H7 (cell line): ENCODE data around the gene PTPN4. TPM values are rescaled to one million over a fixed set of nuclear protein-coding genes. Genes with fewer than 3 reads are reported as not detected.

ENCODE experiments used
- DNase-seq: peaks from one replicate; pipeline ENCODE4 v3.0.0; 2012
- H3K27me3 ChIP-seq: 2 replicates; pipeline ENCODE4 v1.6.0; 2011; ENCODE audit warnings: mild to moderate bottlenecking, low read length; ENCODE audit not compliant: control insufficient read depth, insufficient read depth
- H3K36me3 ChIP-seq: replicated peaks from 2 replicates; pipeline ENCODE4 v1.5.1; 2011; ENCODE audit warnings: low read length; ENCODE audit not compliant: control insufficient read depth, insufficient read depth
- H3K4me3 ChIP-seq: 2 replicates; pipeline ENCODE4 v1.5.1; 2011; ENCODE audit warnings: low read depth, mild to moderate bottlenecking, control low read depth, low read length, moderate library complexity; ENCODE audit not compliant: insufficient read depth
- total RNA-seq: library from RNA; depleted of rRNA; stranded (reverse); fragments of >200 nt; shearing (Covaris generic); gene quantifications from 2 replicates; pipeline ENCODE4 v1.2.3, GENCODE V29; 2014

The PTPN4 gene
- total RNA-seq, 1 experiment from 2014 or later: 39.4 TPM

DNA sequence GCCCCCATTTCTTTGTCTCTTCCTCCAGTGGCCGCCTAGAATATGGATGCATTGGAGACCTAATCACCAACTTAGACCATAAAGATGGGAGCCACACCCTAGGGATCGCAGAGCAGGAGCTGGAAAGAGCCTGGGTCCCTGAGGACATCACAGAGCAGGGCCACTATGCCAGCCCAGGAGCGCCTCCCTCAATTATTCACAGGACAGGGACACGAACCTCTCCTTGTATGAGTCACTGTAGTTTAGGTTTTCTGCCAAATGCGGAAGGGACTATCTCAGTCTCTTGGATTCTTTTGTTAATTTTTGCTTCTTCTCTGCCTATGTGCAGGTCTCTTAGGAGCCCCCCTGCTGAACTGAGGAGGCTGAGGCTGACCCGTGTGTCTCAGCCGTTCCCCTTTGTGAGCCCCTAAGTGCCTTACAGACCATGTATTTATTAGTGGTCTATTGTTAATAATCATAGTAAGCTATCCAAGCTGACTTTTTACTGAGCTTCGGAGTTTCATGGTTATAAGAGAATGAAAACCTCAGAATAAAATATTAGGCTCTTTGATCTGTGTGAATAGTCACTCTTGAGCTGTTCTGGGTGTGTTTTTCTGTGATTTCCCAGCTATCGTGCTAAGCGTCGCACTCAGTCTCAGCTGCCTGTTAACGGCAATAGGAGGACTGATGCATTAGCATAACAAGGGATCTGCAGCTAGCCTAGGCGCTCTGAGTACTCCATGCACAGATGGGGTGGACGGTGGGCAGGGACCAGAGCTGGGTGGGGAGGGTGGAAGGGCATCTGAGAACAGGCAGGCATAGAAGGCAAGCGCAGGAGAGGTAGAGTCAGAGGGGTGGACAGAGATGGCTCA lies 12.7 kb upstream of the PTPN4 start:
- Histone ChIP-seq H3K4me3 (no peak overlapping the region), H3K27me3 (peaks cover 1% of the 10 kb centered on the region; the same call in 1 of the 2 replicates), H3K36me3 (no peaks in the 10 kb centered on the region)
- no peak for DNase-seq

DNA sequence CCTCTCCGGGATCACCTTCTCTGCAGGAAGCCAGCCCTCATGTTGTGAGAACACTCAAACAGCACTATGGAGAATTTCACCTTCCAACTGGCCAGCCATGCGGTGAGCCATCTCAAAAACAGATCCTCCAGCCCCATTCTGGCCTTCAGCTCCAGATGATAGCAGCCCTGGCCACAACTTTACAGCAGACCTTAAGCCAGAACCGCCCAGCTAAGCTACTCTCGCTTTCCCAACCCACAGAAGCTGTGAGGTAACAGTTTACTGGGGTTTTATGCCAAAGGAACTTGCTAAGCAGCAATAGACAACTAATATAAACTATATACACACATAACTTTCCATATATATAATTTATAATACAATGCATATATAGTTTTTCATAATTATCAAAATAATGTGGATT lies 11.6 kb upstream of the PTPN4 start:
- peaks cover 1% of the 10 kb centered on the region; the same call in 1 of the 2 replicates for H3K27me3 ChIP-seq
- DNase-seq: no peak
- H3K36me3 ChIP-seq: no peaks in the 10 kb centered on the region
- H3K4me3 ChIP-seq: no peak overlapping the region

DNA sequence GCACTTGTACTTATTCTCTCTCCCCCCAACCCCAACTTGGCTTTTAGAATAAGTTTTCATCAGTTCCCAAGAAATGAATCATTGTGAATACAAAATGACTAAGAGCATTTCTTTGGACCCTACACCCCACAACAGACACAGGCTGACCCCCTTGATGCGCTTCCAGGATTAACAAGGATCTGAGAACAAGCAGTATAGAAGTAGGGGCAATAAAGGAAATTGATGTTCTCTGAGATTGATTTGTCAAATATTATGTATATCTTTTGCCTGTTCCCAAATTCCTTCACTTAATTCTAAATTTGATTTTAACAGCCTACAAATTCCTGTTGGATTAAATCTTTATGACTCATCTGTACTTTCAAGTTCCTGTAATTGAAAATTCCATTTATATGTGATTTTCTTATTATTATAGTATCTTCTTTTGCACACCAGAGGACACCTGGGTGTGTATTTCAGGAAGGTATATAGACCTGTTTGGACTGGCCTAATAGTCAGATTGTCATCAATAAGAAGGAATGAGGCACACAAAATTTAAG lies 10.2 kb upstream of the PTPN4 start:
- Histone ChIP-seq H3K27me3 (peaks cover 1% of the 10 kb centered on the region; the same call in 1 of the 2 replicates), H3K4me3 (no peak overlapping the region), H3K36me3 (no peaks in the 10 kb centered on the region)
- no peak for DNase-seq

DNA sequence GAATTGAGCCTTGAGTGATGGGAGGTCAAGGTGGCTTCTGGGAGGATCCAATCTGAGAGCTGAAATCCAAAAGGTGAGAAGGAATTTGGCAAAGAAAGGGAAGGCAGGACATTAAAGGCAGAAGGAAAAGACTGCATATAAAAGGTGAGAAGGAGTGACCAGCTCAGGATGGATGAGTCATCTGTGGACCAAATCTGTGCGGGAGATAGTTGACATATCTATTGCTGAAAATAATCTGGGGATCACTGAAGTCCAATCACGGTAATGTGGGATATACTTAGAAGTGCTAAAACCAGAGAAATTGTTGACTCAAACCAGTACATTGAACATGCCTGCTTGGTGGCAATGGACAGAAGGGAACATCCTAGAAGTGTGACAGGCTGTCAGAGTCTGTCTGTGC lies 8.0 kb upstream of the PTPN4 start:
- Histone ChIP-seq H3K4me3 (no peak overlapping the region), H3K36me3 (no peaks in the 10 kb centered on the region), H3K27me3 (no peaks in the 10 kb centered on the region)
- DNase-seq: no peak

DNA sequence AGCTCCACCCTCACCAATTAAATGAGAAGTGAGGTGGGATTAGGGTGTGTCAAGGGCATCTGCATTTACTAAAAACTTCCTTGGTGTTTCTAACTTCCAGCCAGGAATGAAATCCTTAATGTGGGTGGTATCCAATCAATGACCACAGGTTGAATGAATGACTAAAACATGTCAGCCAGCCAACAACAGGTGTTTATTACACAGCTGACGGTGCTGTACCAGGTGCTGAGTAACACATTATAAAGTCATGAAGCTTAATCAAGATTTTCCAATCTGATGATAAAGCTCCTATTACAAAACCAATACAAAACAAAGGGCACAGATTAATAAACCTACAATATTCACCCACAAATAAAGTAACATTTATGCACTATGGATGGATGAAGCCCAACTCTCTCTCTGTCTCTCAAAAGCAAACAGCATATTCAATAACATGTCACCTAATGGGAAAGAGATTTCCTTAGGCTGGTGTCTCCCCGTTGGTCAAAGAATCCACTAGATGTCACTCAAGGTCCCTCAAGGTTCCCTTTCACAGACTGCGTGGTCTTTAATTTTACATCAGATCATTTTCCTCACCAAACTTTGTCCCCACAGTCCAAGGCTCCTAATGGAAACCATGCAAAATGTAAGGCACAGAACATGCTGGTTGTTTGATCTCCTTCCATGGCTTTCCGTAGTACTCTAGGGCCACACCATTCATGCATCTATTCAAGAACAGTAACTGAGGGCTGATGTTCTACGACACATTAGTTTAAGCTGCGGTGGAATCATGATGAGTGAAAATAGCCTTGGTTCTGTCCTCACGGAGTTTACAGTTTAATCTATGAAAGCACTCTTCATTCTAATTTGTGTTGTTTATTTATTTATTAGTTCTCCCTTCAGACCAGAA lies 6.4 kb upstream of the PTPN4 start:
- peak; percentile 63 for DNase-seq
- Histone ChIP-seq H3K36me3 (no peaks in the 10 kb centered on the region), H3K4me3 (no peak overlapping the region), H3K27me3 (no peaks in the 10 kb centered on the region)

DNA sequence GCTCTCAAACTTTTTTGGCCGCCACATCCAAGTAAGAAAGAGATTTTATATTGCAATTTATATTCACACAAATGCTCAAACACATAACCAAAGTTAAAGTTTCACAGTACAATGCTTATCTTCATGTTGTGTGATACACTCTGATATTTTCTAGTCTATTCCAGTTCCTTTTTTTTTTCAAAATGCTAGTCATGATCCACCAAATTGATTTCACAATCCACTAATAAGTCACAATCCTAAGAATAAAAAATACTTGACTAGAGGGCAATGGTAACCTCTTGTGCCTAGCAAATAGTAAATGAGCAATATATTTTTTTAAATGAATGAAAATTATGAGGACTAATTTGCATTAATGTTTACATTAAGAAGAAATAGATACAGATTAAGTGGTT lies 5.8 kb upstream of the PTPN4 start:
- Histone ChIP-seq H3K4me3 (no peak overlapping the region), H3K36me3 (no peaks in the 10 kb centered on the region), H3K27me3 (no peaks in the 10 kb centered on the region)
- no peak for DNase-seq

DNA sequence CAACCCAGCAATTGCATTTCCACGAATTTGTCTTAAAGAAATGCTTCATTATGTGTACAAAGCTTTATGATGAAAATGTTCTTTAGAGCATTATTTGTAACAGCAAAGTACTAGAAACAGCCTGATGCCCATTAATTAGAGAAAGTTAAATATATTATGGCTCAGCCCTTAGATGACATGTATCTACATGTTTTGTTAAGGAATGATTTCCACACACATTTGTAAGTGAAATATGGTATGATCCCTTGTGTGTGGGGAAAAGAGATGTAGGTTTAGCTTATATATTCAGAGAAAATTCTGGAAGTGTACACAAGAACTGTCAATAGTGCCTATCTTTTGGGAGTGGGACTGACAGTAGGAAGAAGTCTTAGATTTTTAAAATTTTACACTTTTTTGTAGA lies 3.8 kb upstream of the PTPN4 start:
- Histone ChIP-seq H3K4me3 (no peak overlapping the region), H3K27me3 (no peaks in the 10 kb centered on the region), H3K36me3 (no peaks in the 10 kb centered on the region)
- no peak for DNase-seq

DNA sequence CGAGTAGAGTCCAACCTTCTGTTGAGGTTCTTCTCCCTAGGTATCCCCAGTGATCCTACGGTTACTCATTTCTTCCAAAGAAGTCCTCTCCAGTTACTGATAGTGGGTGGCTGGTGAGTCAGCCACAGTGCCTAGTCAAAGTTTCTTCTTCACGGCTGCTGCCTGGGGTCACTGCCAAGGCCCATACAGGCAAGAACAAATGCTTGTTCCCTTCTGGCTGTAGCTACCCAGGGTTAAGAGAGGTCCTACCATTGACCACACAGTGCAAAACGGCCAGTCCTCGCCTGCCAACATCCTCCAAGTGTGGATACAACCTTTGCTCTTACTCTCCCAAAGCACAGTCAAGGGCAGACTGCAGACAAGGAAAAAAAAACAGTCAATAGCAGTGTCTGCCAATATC lies 2.9 kb upstream of the PTPN4 start:
- Histone ChIP-seq H3K36me3 (no peaks in the 10 kb centered on the region), H3K27me3 (no peaks in the 10 kb centered on the region), H3K4me3 (no peak overlapping the region)
- DNase-seq: no peak

DNA sequence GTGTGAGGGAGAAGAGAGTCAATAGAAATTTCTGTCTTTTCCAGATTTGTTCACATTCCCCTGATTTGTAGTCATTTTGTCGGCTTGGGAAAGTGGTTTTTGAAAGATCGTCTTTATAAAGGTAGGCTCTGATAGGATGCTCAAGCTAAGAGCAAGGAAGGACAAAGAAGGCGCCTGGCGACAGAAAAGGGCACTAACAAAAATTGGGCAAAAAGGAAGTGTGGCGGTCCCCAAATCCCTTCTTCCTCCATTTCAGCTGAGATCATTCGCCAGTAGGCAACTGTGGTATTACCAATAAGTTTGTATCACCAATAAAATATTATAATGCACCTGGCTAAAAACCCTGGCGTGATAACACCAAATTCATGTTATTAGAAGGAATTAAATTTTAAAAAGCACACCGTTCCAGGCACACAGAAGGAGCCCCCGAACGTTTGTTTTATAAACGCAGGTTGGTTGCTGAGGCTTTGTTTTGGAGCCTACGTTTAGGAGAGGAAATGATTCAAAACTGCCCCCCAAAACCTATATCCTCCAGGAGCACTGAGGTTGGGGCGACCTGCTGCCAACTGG lies 756 bp upstream of the PTPN4 start:
- H3K27me3 ChIP-seq: no peaks in the 10 kb centered on the region
- no peaks in the 10 kb centered on the region for H3K36me3 ChIP-seq
- H3K4me3 ChIP-seq: peak overlapping the region; percentile 57
- no peak for DNase-seq

DNA sequence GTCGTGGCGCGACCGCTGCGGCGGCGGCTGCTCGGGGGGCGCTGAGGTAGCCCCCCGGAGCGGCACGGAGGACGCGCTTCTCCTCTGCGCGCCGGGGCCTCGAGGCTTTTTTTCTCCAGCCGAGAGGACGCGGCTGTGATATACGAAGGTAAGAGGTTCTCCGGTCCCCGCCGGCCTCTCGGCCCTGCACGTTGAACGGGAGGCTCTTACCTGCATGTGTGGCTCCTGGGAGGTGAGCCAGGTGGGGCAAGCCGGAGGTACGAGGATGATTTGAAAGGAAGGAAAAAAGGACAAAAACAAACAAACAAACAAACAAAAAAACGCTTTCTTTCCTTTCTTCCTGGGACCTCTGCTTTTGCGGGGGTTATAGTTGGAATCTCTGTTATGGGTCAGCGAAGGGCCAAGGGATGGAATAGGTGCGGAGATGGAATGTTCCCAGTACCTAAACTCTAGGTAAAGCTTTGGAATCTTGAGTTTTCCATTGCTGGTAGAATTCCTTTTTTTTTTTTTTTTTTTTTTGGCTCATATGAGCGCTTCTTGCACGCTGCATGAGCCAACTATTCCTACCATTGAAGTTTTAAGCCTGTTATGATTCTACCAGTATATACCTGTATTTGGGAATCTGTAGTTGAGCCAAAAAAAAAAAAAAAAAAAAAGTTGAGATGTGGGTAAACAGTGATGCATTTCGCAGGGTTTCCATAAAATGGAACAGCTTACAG lies 674 bp downstream of the PTPN4 start:
- H3K36me3 ChIP-seq: no peaks in the 10 kb centered on the region
- DNase-seq: no peak
- no peaks in the 10 kb centered on the region for H3K27me3 ChIP-seq
- H3K4me3 ChIP-seq: peak overlapping the region; percentile 78

DNA sequence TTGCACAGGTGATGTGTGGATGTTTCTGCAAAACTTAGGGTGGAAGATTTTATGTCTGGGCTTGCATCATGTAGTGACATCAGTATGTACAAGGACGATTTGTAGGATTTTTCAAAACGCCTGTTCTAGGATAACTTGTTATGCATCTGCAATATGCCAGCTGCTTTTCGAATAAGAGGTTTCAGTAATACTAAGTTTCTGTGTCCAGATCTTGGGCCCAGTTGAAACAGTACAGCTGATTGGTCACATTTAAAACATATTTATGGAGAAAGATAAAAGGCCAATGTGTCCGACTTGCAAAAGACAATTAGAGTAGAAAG lies 1.2 kb downstream of the PTPN4 start:
- peak overlapping the region; percentile 78 for H3K4me3 ChIP-seq
- no peaks in the 10 kb centered on the region for H3K36me3 ChIP-seq
- no peak for DNase-seq
- no peaks in the 10 kb centered on the region for H3K27me3 ChIP-seq

DNA sequence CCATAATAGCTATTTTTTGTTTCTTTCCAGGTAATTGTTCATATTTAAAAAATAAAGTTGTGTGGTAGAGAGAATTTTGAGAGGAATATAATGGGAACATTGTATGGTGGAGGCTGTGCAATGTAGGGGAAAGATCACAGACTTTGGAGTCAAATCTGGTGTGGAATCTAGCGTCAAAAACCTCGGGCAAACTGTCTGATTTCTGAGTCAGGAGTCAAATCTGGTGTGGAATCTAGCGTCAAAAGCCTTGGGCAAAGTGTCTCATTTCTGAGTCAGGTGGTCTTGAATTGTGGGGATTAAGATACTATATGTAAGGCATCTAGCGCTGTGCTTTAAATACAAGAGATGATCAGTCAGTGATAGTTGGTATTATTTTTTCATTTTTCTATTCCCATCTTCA lies 5.1 kb downstream of the PTPN4 start:
- Histone ChIP-seq H3K27me3 (no peaks in the 10 kb centered on the region), H3K36me3 (no peaks in the 10 kb centered on the region), H3K4me3 (no peak overlapping the region)
- DNase-seq: no peak

DNA sequence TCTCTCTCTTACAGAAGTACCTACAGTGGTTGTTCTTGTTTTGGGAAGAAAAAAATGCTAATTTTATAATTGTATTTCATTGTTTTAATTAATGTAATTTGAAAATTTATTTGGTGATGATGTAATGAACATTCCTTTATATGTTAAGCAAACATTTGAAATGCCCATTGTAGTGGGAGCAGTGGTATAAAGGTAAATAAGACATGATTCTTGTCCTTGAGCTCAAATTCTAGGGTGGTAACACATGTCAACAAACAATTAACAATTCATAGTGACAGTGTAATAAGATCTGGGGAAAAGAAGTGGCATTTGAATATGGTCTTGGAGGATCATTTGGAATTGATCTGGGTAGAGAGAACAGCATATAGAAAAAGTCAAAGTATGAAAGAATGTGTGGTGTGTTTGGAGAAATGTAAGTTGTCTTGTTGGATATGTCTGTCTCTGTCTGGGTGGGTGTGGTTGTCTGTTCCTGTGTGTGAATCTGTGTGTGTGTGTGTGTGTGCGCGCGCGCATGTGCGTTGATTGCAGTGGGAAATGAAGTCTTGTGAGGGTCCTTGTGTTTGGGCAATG lies 5.8 kb downstream of the PTPN4 start:
- no peak for DNase-seq
- no peaks in the 10 kb centered on the region for H3K27me3 ChIP-seq
- no peak overlapping the region for H3K4me3 ChIP-seq
- H3K36me3 ChIP-seq: no peaks in the 10 kb centered on the region

DNA sequence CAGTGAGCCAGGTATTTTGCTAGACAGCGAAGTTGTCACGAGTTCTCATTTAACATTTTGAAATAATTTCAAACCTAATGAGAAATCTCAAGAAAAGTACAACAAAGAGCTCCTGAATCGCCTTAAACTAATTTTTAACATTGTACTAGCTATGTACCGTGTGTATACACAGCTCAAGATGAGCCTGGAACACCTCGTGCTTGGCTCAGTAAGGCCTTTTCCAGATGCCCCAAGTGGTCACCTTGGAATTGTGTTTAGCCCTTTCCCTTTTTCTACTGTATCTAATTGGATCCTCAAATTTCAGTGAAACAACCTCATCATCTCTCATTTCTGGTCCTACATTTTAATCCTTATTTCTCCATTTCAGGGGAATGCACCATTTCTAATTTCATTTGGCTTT lies 7.2 kb downstream of the PTPN4 start:
- no peak for DNase-seq
- H3K4me3 ChIP-seq: no peak overlapping the region
- no peaks in the 10 kb centered on the region for H3K36me3 ChIP-seq
- no peaks in the 10 kb centered on the region for H3K27me3 ChIP-seq
